GM23248 (cell line): ENCODE results near the gene PCDHGC4. TPM values are rescaled to one million over a fixed set of nuclear protein-coding genes. Genes with fewer than 3 reads are reported as not detected.
A peak's percentile ranks its signal among the peaks of the same experiment; 100 is the strongest.

Experiments
- DNase-seq: peaks from one replicate; pipeline ENCODE4 v3.0.0-alpha.2; 2015
- H2AFZ ChIP-seq: fragments of 200-600 bp; sonication (generic); 2 replicates; pipeline ENCODE4 v1.6.1; 2016; ENCODE audit warnings: antibody characterized with exemption
- H3F3A ChIP-seq: fragments of 200-600 bp; sonication (generic); 2 replicates; pipeline ENCODE4 v1.6.1; 2016; ENCODE audit warnings: mild to moderate bottlenecking, antibody characterized with exemption, mixed run types; ENCODE audit not compliant: insufficient read depth
- H3K27ac ChIP-seq: fragments of 200-600 bp; sonication (generic); 2 replicates; pipeline ENCODE4 v1.5.1; 2016; ENCODE audit warnings: mild to moderate bottlenecking
- H3K27me3 ChIP-seq: fragments of 200-600 bp; sonication (generic); replicated peaks from 2 replicates; pipeline ENCODE4 v1.6.1; 2016; ENCODE audit warnings: mild to moderate bottlenecking; ENCODE audit not compliant: insufficient read depth
- H3K36me3 ChIP-seq: fragments of 200-600 bp; sonication (generic); 2 replicates; pipeline ENCODE4 v1.6.1; 2016; ENCODE audit warnings: low read depth, mild to moderate bottlenecking
- H3K4me1 ChIP-seq: fragments of 200-600 bp; sonication (generic); 2 replicates; pipeline ENCODE4 v1.6.1; 2016; ENCODE audit warnings: mild to moderate bottlenecking; ENCODE audit not compliant: insufficient read depth
- H3K4me2 ChIP-seq: fragments of 200-600 bp; sonication (generic); one replicate; pipeline ENCODE4 v1.6.1; 2016; ENCODE audit warnings: mild to moderate bottlenecking; ENCODE audit not compliant: unreplicated experiment
- H3K4me3 ChIP-seq: fragments of 200-600 bp; sonication (generic); 2 replicates; pipeline ENCODE4 v1.5.1; 2016; ENCODE audit warnings: mild to moderate bottlenecking
- H3K79me2 ChIP-seq: fragments of 200-600 bp; sonication (generic); 2 replicates; pipeline ENCODE4 v1.6.1; 2016; ENCODE audit warnings: mild to moderate bottlenecking; ENCODE audit not compliant: insufficient read depth
- H3K9ac ChIP-seq: fragments of 200-600 bp; sonication (generic); 2 replicates; pipeline ENCODE4 v1.6.1; 2016; ENCODE audit warnings: mild to moderate bottlenecking
- H3K9me2 ChIP-seq: fragments of 200-600 bp; sonication (generic); 2 replicates; pipeline ENCODE4 v1.6.1; 2016; ENCODE audit warnings: mixed run types, mild to moderate bottlenecking, moderate library complexity; ENCODE audit not compliant: insufficient read depth
- H3K9me3 ChIP-seq: fragments of 200-600 bp; sonication (generic); one replicate; pipeline ENCODE4 v1.6.1; 2017; ENCODE audit warnings: low read depth
- H4K20me1 ChIP-seq: fragments of 200-600 bp; sonication (generic); 2 replicates; pipeline ENCODE4 v1.6.0; 2016; ENCODE audit not compliant: insufficient read depth
- EZH2 ChIP-seq: fragments of 200-600 bp; sonication (generic); IDR thresholded peaks from 2 replicates; pipeline ENCODE4 v1.6.1; 2018; ENCODE audit warnings: antibody characterized with exemption, mild to moderate bottlenecking; ENCODE audit not compliant: insufficient read depth, poor library complexity, severe bottlenecking
- EZH2phosphoT487 ChIP-seq: fragments of 200-600 bp; sonication (generic); IDR thresholded peaks from 2 replicates; pipeline ENCODE4 v1.6.1; 2018; ENCODE audit warnings: antibody characterized with exemption, moderate library complexity, mild to moderate bottlenecking, low read depth; ENCODE audit not compliant: insufficient read depth
- WGBS, 2 experiments: methylation state at CpG; one replicate each; pipeline ENCODE4 v1.1.6; 2015 to 2017; ENCODE audit warnings: low lambda C conversion rate in 2 of 2, low coverage in 1 of 2; ENCODE audit errors: missing lambda C conversion rate in 2 of 2; 5-methylcytosine and 5-hydroxymethylcytosine counted together
- in situ Hi-C: fragments of 300-500 bp; cut with MboI; formaldehyde crosslinking; loops from 2 replicates; pipeline ENCODE4 v1.15.0; 2020
- polyA plus RNA-seq: library from polyadenylated mRNA; unstranded; fragments of >200 nt; fragmentation: Nextera tagmentation; extraction: Ambion mirVana; gene quantifications from 2 replicates; pipeline ENCODE4 v1.2.1, GENCODE V29; 2016
- total RNA-seq: library from RNA; depleted of rRNA; stranded (reverse); fragments of >200 nt; shearing (Covaris generic); gene quantifications from 2 replicates; pipeline ENCODE4 v1.2.3, GENCODE V29; 2014

PCDHGC4 gene
- total and polyA plus RNA-seq, 2 experiments from 2014 or later: 0.16 to 0.54 TPM

GRCh38 chr5:141483902-141484301, 928 bp upstream of the PCDHGC4 start:
- Histone ChIP-seq H3K27me3 (no peaks in the 10 kb centered on the region), H3K27ac (no peak overlapping the region), H4K20me1 (0 out of 2 replicates have a peak, but pooled peaks cover 3% of the 10 kb centered on the region), H3K36me3 (no peaks in the 10 kb centered on the region), H3K9ac (0 out of 2 replicates have a peak overlapping the region, but pooled peaks have one; percentile 49), H3K4me3 (peak overlapping the region; percentile 67), H3K9me3 (no peaks in the 10 kb centered on the region), H3F3A (peaks cover 18% of the 10 kb centered on the region), H3K9me2 (no peaks in the 10 kb centered on the region), H3K4me1 (peaks cover 35% of the 10 kb centered on the region), H3K4me2 (no peak overlapping the region), H3K79me2 (peaks cover 92% of the 10 kb centered on the region), H2AFZ (no peak overlapping the region)
- in situ Hi-C loops: no loop called here
- DNase-seq: no peak
- TF ChIP-seq EZH2 (no peak), EZH2phosphoT487 (no peak)
- WGBS, 2 experiments: 55 to 66% methylated on average over 3 of the region's 3 CpGs

GRCh38 chr5:141484310-141484640, 555 bp upstream of the PCDHGC4 start:
- no peaks in the 10 kb centered on the region for H3K36me3 ChIP-seq
- H4K20me1 ChIP-seq: 0 out of 2 replicates have a peak, but pooled peaks cover 3% of the 10 kb centered on the region
- no peaks in the 10 kb centered on the region for H3K9me2 ChIP-seq
- 7 to 19% methylated on average over 4 of the region's 4 CpGs for WGBS, 2 experiments
- no peaks in the 10 kb centered on the region for H3K27me3 ChIP-seq
- peak overlapping the region; percentile 32; the same call in 1 of the 2 replicates for H2AFZ ChIP-seq
- no peak for DNase-seq
- H3K9ac ChIP-seq: peak overlapping the region; percentile 49
- H3F3A ChIP-seq: peaks cover 20% of the 10 kb centered on the region
- no peak for TF ChIP-seq EZH2
- TF ChIP-seq EZH2phosphoT487: no peak
- H3K4me2 ChIP-seq: peak overlapping the region; percentile 86
- in situ Hi-C loops: no loop called here
- H3K4me1 ChIP-seq: peaks cover 35% of the 10 kb centered on the region
- no peaks in the 10 kb centered on the region for H3K9me3 ChIP-seq
- peak overlapping the region; percentile 67 for H3K4me3 ChIP-seq
- no peak overlapping the region for H3K27ac ChIP-seq
- peaks cover 88% of the 10 kb centered on the region for H3K79me2 ChIP-seq

- peak; percentile 33 for DNase-seq
- in situ Hi-C loops: no loop called here
- no peaks in the 10 kb centered on the region for H3K36me3 ChIP-seq
- no peaks in the 10 kb centered on the region for H3K27me3 ChIP-seq
- H2AFZ ChIP-seq: no peak overlapping the region
- H3K9me3 ChIP-seq: no peaks in the 10 kb centered on the region
- peak overlapping the region; percentile 86 for H3K4me2 ChIP-seq
- 0 out of 2 replicates have a peak, but pooled peaks cover 3% of the 10 kb centered on the region for H4K20me1 ChIP-seq
- H3K27ac ChIP-seq: no peak overlapping the region
- peak overlapping the region; percentile 67 for H3K4me3 ChIP-seq
- H3F3A ChIP-seq: peaks cover 32% of the 10 kb centered on the region
- 50 to 54% methylated on average over 38 of the region's 38 CpGs for WGBS, 2 experiments
- TF ChIP-seq EZH2phosphoT487: no peak
- H3K9me2 ChIP-seq: no peaks in the 10 kb centered on the region
- H3K9ac ChIP-seq: peak overlapping the region; percentile 49
- peaks cover 86% of the 10 kb centered on the region for H3K79me2 ChIP-seq
- H3K4me1 ChIP-seq: peaks cover 40% of the 10 kb centered on the region
These were observed 658 bp downstream of the PCDHGC4 start for GRCh38 chr5:141485321-141486055.

- Histone ChIP-seq H3K27me3 (no peaks in the 10 kb centered on the region), H3F3A (peaks cover 36% of the 10 kb centered on the region), H3K4me1 (peaks cover 40% of the 10 kb centered on the region), H3K9me3 (no peaks in the 10 kb centered on the region), H3K36me3 (no peaks in the 10 kb centered on the region), H3K4me2 (no peak overlapping the region), H3K9me2 (no peaks in the 10 kb centered on the region), H4K20me1 (no peaks in the 10 kb centered on the region), H3K79me2 (peaks cover 86% of the 10 kb centered on the region), H3K4me3 (no peak overlapping the region), H2AFZ (no peak overlapping the region), H3K9ac (no peak overlapping the region), H3K27ac (no peak overlapping the region)
- DNase-seq: no peak
- in situ Hi-C loops: no loop called here
- 94 to 96% methylated on average over 9 of the region's 9 CpGs for WGBS, 2 experiments
- TF ChIP-seq EZH2phosphoT487: no peak
- TF ChIP-seq EZH2: no peak
These were observed 1.3 kb downstream of the PCDHGC4 start for GRCh38 chr5:141486091-141486490.
